ENCODE measurements around the gene LYPD3. TPM values are rescaled to one million over a fixed set of nuclear protein-coding genes. Genes with fewer than 3 reads are reported as not detected.

LYPD3 gene
- total and polyA plus RNA-seq, 3 donors from 2014 or later: 0.71 to 1.3 (median 1.2) TPM

- H3K4me1 ChIP-seq: peaks cover 6% of the 10 kb centered on the region
- 72 to 74% methylated on average over 5 of the region's 5 CpGs for WGBS, 2 donors
- no peak for TF ChIP-seq POLR2A (IDR thresholded peaks at IDR 0.05)
- TF ChIP-seq, protein P1, sequence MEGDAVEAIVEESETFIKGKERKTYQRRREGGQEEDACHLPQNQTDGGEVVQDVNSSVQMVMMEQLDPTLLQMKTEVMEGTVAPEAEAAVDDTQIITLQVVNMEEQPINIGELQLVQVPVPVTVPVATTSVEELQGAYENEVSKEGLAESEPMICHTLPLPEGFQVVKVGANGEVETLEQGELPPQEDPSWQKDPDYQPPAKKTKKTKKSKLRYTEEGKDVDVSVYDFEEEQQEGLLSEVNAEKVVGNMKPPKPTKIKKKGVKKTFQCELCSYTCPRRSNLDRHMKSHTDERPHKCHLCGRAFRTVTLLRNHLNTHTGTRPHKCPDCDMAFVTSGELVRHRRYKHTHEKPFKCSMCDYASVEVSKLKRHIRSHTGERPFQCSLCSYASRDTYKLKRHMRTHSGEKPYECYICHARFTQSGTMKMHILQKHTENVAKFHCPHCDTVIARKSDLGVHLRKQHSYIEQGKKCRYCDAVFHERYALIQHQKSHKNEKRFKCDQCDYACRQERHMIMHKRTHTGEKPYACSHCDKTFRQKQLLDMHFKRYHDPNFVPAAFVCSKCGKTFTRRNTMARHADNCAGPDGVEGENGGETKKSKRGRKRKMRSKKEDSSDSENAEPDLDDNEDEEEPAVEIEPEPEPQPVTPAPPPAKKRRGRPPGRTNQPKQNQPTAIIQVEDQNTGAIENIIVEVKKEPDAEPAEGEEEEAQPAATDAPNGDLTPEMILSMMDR (IDR thresholded peaks at IDR 0.05): no peak
- H3K36me3 ChIP-seq (ENCODE audit: low read depth, missing control alignments): no peaks in the 10 kb centered on the region
- no peak for DNase-seq
- H3K27ac ChIP-seq: no peak overlapping the region
- H3K27me3 ChIP-seq: no peaks in the 10 kb centered on the region
- intact Hi-C loops (cut with DNase I; ENCODE audit: low total_unique reads): no loop called here
- no peak overlapping the region for H3K4me3 ChIP-seq
- H3K9me3 ChIP-seq: no peaks in the 10 kb centered on the region
Observed at GRCh38 chr19:43498233-43498842, 32.9 kb upstream of the LYPD3 start.

- Histone ChIP-seq H3K36me3 (ENCODE audit: low read depth, missing control alignments) (no peaks in the 10 kb centered on the region), H3K27me3 (no peaks in the 10 kb centered on the region), H3K27ac (no peak overlapping the region), H3K4me1 (no peaks in the 10 kb centered on the region), H3K9me3 (no peaks in the 10 kb centered on the region), H3K4me3 (no peak overlapping the region)
- no peak for DNase-seq
- WGBS, 2 donors: 82 to 91% methylated on average over 7 of the region's 7 CpGs
- TF ChIP-seq, protein P1 (IDR thresholded peaks at IDR 0.05): no peak
- no peak for TF ChIP-seq POLR2A (IDR thresholded peaks at IDR 0.05)
- intact Hi-C loops (cut with DNase I; ENCODE audit: low total_unique reads): no loop called here
Observed at GRCh38 chr19:43496960-43497359, 31.6 kb upstream of the LYPD3 start.

GRCh38 chr19:43495082-43495481, 29.7 kb upstream of the LYPD3 start:
- intact Hi-C loops (cut with DNase I; ENCODE audit: low total_unique reads): no loop called here
- no peak overlapping the region for H3K4me3 ChIP-seq
- H3K27ac ChIP-seq: no peak overlapping the region
- no peaks in the 10 kb centered on the region for H3K9me3 ChIP-seq
- DNase-seq: no peak
- H3K27me3 ChIP-seq: no peaks in the 10 kb centered on the region
- no peaks in the 10 kb centered on the region for H3K4me1 ChIP-seq
- 83 to 90% methylated on average over 3 to 8 of the region's 8 CpGs for WGBS, 2 donors
- no peaks in the 10 kb centered on the region for H3K36me3 ChIP-seq (ENCODE audit: low read depth, missing control alignments)
- TF ChIP-seq, protein P1 (IDR thresholded peaks at IDR 0.05): no peak
- no peak for TF ChIP-seq POLR2A (IDR thresholded peaks at IDR 0.05)

- Histone ChIP-seq H3K9me3 (no peaks in the 10 kb centered on the region), H3K27me3 (no peaks in the 10 kb centered on the region), H3K36me3 (ENCODE audit: low read depth, missing control alignments) (no peaks in the 10 kb centered on the region), H3K27ac (no peak overlapping the region), H3K4me1 (no peaks in the 10 kb centered on the region), H3K4me3 (no peak overlapping the region)
- TF ChIP-seq, protein P1 (IDR thresholded peaks at IDR 0.05): no peak
- TF ChIP-seq POLR2A (IDR thresholded peaks at IDR 0.05): no peak
- 90 to 95% methylated on average over 5 of the region's 5 CpGs for WGBS, 2 donors
- DNase-seq: no peak
- intact Hi-C loops (cut with DNase I; ENCODE audit: low total_unique reads): no loop called here
Observed at GRCh38 chr19:43490759-43491158, 25.4 kb upstream of the LYPD3 start.

- H3K9me3 ChIP-seq: no peaks in the 10 kb centered on the region
- no peaks in the 10 kb centered on the region for H3K36me3 ChIP-seq (ENCODE audit: low read depth, missing control alignments)
- no peak for DNase-seq
- no peak overlapping the region for H3K4me3 ChIP-seq
- H3K27me3 ChIP-seq: no peaks in the 10 kb centered on the region
- H3K27ac ChIP-seq: no peak overlapping the region
- TF ChIP-seq, protein P1 (IDR thresholded peaks at IDR 0.05): no peak
- TF ChIP-seq POLR2A (IDR thresholded peaks at IDR 0.05): no peak
- intact Hi-C loops (cut with DNase I; ENCODE audit: low total_unique reads): no loop called here
- WGBS, 2 donors: 94% methylated on average over 7 of the region's 7 CpGs
- no peaks in the 10 kb centered on the region for H3K4me1 ChIP-seq
Observed at GRCh38 chr19:43489979-43490599, 24.7 kb upstream of the LYPD3 start.
